Spleen (tissue), 7 donors: ENCODE data around the gene USP32.

ENCODE experiments used
- CTCF ChIP-seq, 11 experiments: fragments of 200-600 bp in 7 of 11; fragments of 450-650 bp in 4 of 11; sonication (generic) in 4 of 11; IDR thresholded peaks in 8 of 11; conservative IDR thresholded peaks in 3 of 11; 1 replicate in 7 of 11; 2 replicates in 4 of 11; pipeline versions ENCODE4 v1.4.0 to v1.8.0; 2016 to 2021; ENCODE audit warnings: antibody characterized with exemption in 11 of 11, inconsistent platforms in 4 of 11, mild to moderate bottlenecking in 1 of 11
- POLR2A ChIP-seq, 3 donors: fragments of 450-650 bp; IDR thresholded peaks; one replicate each; pipeline ENCODE4 v1.5.1; 2017; ENCODE audit warnings: antibody characterized with exemption in 3 of 3, mild to moderate bottlenecking in 1 of 3
- donor health status: DM: no; HTN: no; CAD: no; lungs with moderate emphysema.
- donor health status: DM: no; HTN: no; CAD: no.
- donor health status: DM: no; HTN: no; CAD: no.

GRCh38 chr17:60151355-60151754 is 240.6 kb downstream of the USP32 start:
- TF ChIP-seq CTCF (IDR thresholded peaks at IDR 0.05 in 8 of 11, conservative IDR thresholded peaks at IDR 0.05 in 3 of 11), result no peak
- no peak for TF ChIP-seq POLR2A (IDR thresholded peaks at IDR 0.05)
